ENCODE measurements around the gene TMEM178A.

The TMEM178A gene

GRCh38 chr2:39664888-39665591 is 677 bp upstream of the TMEM178A start:
- H3K9me3 ChIP-seq (ENCODE audit: insufficient read depth, low read depth, low read length), result no peaks in the 10 kb centered on the region
- peak overlapping the region; percentile 64; the same call in 1 of the 2 replicates for H3K9ac ChIP-seq (ENCODE audit: low read depth, low read length)
- no peak overlapping the region for H3K27ac ChIP-seq (ENCODE audit: low read length)
- peaks cover 13% of the 10 kb centered on the region for H3K4me1 ChIP-seq (ENCODE audit: insufficient read depth, low read length)
- H3K36me3 ChIP-seq (ENCODE audit: insufficient read depth, low read depth, low read length), result no peaks in the 10 kb centered on the region
- peaks cover 50% of the 10 kb centered on the region for H3K27me3 ChIP-seq (ENCODE audit: insufficient read depth, low read length)
- peak overlapping the region; percentile 87 for H3K4me3 ChIP-seq (ENCODE audit: low read length)

GRCh38 chr2:39666491-39667101 is 879 bp downstream of the TMEM178A start:
- H3K4me3 ChIP-seq (ENCODE audit: low read length), result peak overlapping the region; percentile 75
- no peaks in the 10 kb centered on the region for H3K36me3 ChIP-seq (ENCODE audit: insufficient read depth, low read depth, low read length)
- peaks cover 12% of the 10 kb centered on the region for H3K4me1 ChIP-seq (ENCODE audit: insufficient read depth, low read length)
- H3K9ac ChIP-seq (ENCODE audit: low read depth, low read length), result no peak overlapping the region
- H3K9me3 ChIP-seq (ENCODE audit: insufficient read depth, low read depth, low read length), result no peaks in the 10 kb centered on the region
- peaks cover 50% of the 10 kb centered on the region for H3K27me3 ChIP-seq (ENCODE audit: insufficient read depth, low read length)
- H3K27ac ChIP-seq (ENCODE audit: low read length), result no peak overlapping the region

GRCh38 chr2:39667104-39667885 is 1.6 kb downstream of the TMEM178A start:
- H3K9me3 ChIP-seq (ENCODE audit: insufficient read depth, low read depth, low read length), result no peaks in the 10 kb centered on the region
- H3K27me3 ChIP-seq (ENCODE audit: insufficient read depth, low read length), result peaks cover 50% of the 10 kb centered on the region
- H3K4me1 ChIP-seq (ENCODE audit: insufficient read depth, low read length), result peaks cover 5% of the 10 kb centered on the region
- H3K4me3 ChIP-seq (ENCODE audit: low read length), result peak overlapping the region; percentile 75
- no peak overlapping the region for H3K27ac ChIP-seq (ENCODE audit: low read length)
- no peaks in the 10 kb centered on the region for H3K36me3 ChIP-seq (ENCODE audit: insufficient read depth, low read depth, low read length)
- H3K9ac ChIP-seq (ENCODE audit: low read depth, low read length), result no peak overlapping the region

GRCh38 chr2:39667886-39668276 is 2.2 kb downstream of the TMEM178A start:
- H3K27ac ChIP-seq (ENCODE audit: low read length), result no peak overlapping the region
- no peaks in the 10 kb centered on the region for H3K36me3 ChIP-seq (ENCODE audit: insufficient read depth, low read depth, low read length)
- peak overlapping the region; percentile 75; the same call in 1 of the 2 replicates for H3K4me3 ChIP-seq (ENCODE audit: low read length)
- H3K9ac ChIP-seq (ENCODE audit: low read depth, low read length), result no peak overlapping the region
- peaks cover 50% of the 10 kb centered on the region for H3K27me3 ChIP-seq (ENCODE audit: insufficient read depth, low read length)
- no peaks in the 10 kb centered on the region for H3K9me3 ChIP-seq (ENCODE audit: insufficient read depth, low read depth, low read length)
- H3K4me1 ChIP-seq (ENCODE audit: insufficient read depth, low read length), result peaks cover 4% of the 10 kb centered on the region; the same call in 1 of the 2 replicates

GRCh38 chr2:39668576-39669080 is 2.9 kb downstream of the TMEM178A start:
- Histone ChIP-seq H3K36me3 (ENCODE audit: insufficient read depth, low read depth, low read length) (no peaks in the 10 kb centered on the region), H3K27me3 (ENCODE audit: insufficient read depth, low read length) (peaks cover 48% of the 10 kb centered on the region), H3K9me3 (ENCODE audit: insufficient read depth, low read depth, low read length) (no peaks in the 10 kb centered on the region), H3K27ac (ENCODE audit: low read length) (no peak overlapping the region), H3K9ac (ENCODE audit: low read depth, low read length) (no peak overlapping the region), H3K4me3 (ENCODE audit: low read length) (no peak overlapping the region), H3K4me1 (ENCODE audit: insufficient read depth, low read length) (peaks cover 4% of the 10 kb centered on the region; the same call in 1 of the 2 replicates)

- peaks cover 26% of the 10 kb centered on the region for H3K27me3 ChIP-seq (ENCODE audit: insufficient read depth, low read length)
- H3K36me3 ChIP-seq (ENCODE audit: insufficient read depth, low read depth, low read length), result no peaks in the 10 kb centered on the region
- no peaks in the 10 kb centered on the region for H3K9me3 ChIP-seq (ENCODE audit: insufficient read depth, low read depth, low read length)
- no peak overlapping the region for H3K9ac ChIP-seq (ENCODE audit: low read depth, low read length)
- H3K4me1 ChIP-seq (ENCODE audit: insufficient read depth, low read length), result peaks cover 4% of the 10 kb centered on the region; the same call in 1 of the 2 replicates
- no peak overlapping the region for H3K27ac ChIP-seq (ENCODE audit: low read length)
- H3K4me3 ChIP-seq (ENCODE audit: low read length), result no peak overlapping the region
These were observed 5.9 kb downstream of the TMEM178A start for GRCh38 chr2:39671604-39672003.

- H3K27me3 ChIP-seq (ENCODE audit: insufficient read depth, low read length), result peaks cover 12% of the 10 kb centered on the region
- H3K4me3 ChIP-seq (ENCODE audit: low read length), result no peak overlapping the region
- no peak overlapping the region for H3K27ac ChIP-seq (ENCODE audit: low read length)
- H3K36me3 ChIP-seq (ENCODE audit: insufficient read depth, low read depth, low read length), result no peaks in the 10 kb centered on the region
- no peaks in the 10 kb centered on the region for H3K4me1 ChIP-seq (ENCODE audit: insufficient read depth, low read length)
- H3K9ac ChIP-seq (ENCODE audit: low read depth, low read length), result no peak overlapping the region
- H3K9me3 ChIP-seq (ENCODE audit: insufficient read depth, low read depth, low read length), result peaks cover 5% of the 10 kb centered on the region; the same call in 1 of the 2 replicates
These were observed 7.3 kb downstream of the TMEM178A start for GRCh38 chr2:39673018-39673417.

GRCh38 chr2:39676342-39676741 is 10.6 kb downstream of the TMEM178A start:
- peaks cover 8% of the 10 kb centered on the region; the same call in 1 of the 2 replicates for H3K9me3 ChIP-seq (ENCODE audit: insufficient read depth, low read depth, low read length)
- H3K36me3 ChIP-seq (ENCODE audit: insufficient read depth, low read depth, low read length), result no peaks in the 10 kb centered on the region
- H3K27ac ChIP-seq (ENCODE audit: low read length), result no peak overlapping the region
- H3K4me3 ChIP-seq (ENCODE audit: low read length), result no peak overlapping the region
- 0 out of 2 replicates have a peak, but pooled peaks cover 4% of the 10 kb centered on the region for H3K4me1 ChIP-seq (ENCODE audit: insufficient read depth, low read length)
- no peaks in the 10 kb centered on the region for H3K27me3 ChIP-seq (ENCODE audit: insufficient read depth, low read length)
- H3K9ac ChIP-seq (ENCODE audit: low read depth, low read length), result no peak overlapping the region

GRCh38 chr2:39678170-39678569 is 12.5 kb downstream of the TMEM178A start:
- no peak overlapping the region for H3K27ac ChIP-seq (ENCODE audit: low read length)
- H3K9ac ChIP-seq (ENCODE audit: low read depth, low read length), result no peak overlapping the region
- H3K36me3 ChIP-seq (ENCODE audit: insufficient read depth, low read depth, low read length), result no peaks in the 10 kb centered on the region
- no peaks in the 10 kb centered on the region for H3K27me3 ChIP-seq (ENCODE audit: insufficient read depth, low read length)
- 0 out of 2 replicates have a peak, but pooled peaks cover 4% of the 10 kb centered on the region for H3K4me1 ChIP-seq (ENCODE audit: insufficient read depth, low read length)
- no peak overlapping the region for H3K4me3 ChIP-seq (ENCODE audit: low read length)
- peaks cover 8% of the 10 kb centered on the region; the same call in 1 of the 2 replicates for H3K9me3 ChIP-seq (ENCODE audit: insufficient read depth, low read depth, low read length)

- H3K9ac ChIP-seq (ENCODE audit: low read depth, low read length), result no peak overlapping the region
- H3K36me3 ChIP-seq (ENCODE audit: insufficient read depth, low read depth, low read length), result no peaks in the 10 kb centered on the region
- no peak overlapping the region for H3K27ac ChIP-seq (ENCODE audit: low read length)
- H3K4me1 ChIP-seq (ENCODE audit: insufficient read depth, low read length), result 0 out of 2 replicates have a peak, but pooled peaks cover 4% of the 10 kb centered on the region
- H3K4me3 ChIP-seq (ENCODE audit: low read length), result no peak overlapping the region
- peaks cover 8% of the 10 kb centered on the region; the same call in 1 of the 2 replicates for H3K9me3 ChIP-seq (ENCODE audit: insufficient read depth, low read depth, low read length)
- no peaks in the 10 kb centered on the region for H3K27me3 ChIP-seq (ENCODE audit: insufficient read depth, low read length)
These were observed 14.1 kb downstream of the TMEM178A start for GRCh38 chr2:39679805-39680204.

- no peaks in the 10 kb centered on the region for H3K27me3 ChIP-seq (ENCODE audit: insufficient read depth, low read length)
- H3K9me3 ChIP-seq (ENCODE audit: insufficient read depth, low read depth, low read length), result peaks cover 8% of the 10 kb centered on the region; the same call in 1 of the 2 replicates
- 0 out of 2 replicates have a peak, but pooled peaks cover 4% of the 10 kb centered on the region for H3K4me1 ChIP-seq (ENCODE audit: insufficient read depth, low read length)
- no peak overlapping the region for H3K9ac ChIP-seq (ENCODE audit: low read depth, low read length)
- H3K36me3 ChIP-seq (ENCODE audit: insufficient read depth, low read depth, low read length), result no peaks in the 10 kb centered on the region
- no peak overlapping the region for H3K4me3 ChIP-seq (ENCODE audit: low read length)
- H3K27ac ChIP-seq (ENCODE audit: low read length), result no peak overlapping the region
These were observed 16.5 kb downstream of the TMEM178A start for GRCh38 chr2:39682066-39682692.
